Germinal center (tissue), 1 donor: ENCODE data around the gene VSTM4.

Experiments
- DNase-seq: peaks from one replicate; pipeline ENCODE4 v3.0.0; 2012; ENCODE audit warnings: mixed read lengths, low spot score

Gene VSTM4

DNA sequence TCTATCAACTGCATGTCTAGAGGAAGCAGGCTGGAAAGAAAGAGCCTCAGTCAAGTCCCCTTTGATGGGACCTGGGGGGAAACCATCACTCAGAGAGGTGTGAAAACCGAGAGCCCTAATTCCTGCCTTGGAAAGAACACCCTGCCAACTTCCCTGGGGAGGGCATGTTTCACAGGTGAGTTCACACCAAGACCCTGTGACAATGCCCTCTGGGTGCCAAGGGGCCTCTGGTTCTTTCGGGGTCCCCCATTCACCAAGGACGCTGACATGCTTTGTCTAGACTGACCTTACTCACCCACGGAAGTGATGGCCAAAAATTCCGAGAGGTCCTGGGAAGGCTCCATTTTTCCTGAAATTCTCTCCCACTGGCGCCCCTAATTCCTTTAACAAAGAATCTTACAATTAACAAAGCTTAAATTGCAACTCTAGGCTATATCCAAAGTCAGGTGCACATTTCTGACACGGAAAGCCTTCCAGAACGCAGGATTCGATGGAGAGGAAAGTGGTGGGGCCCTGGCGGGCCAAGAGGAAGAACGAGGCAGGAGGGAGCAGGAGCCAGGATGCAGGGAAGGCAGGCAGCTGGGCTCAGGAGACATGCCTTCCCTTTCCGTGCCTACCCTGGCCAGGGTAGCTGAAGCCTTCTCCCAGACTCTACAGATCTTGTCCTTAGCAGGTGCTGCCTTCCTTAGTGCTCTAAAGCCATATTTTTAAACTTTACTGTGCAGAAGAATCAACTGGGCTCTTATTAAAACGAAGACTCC is 23.7 kb downstream of the VSTM4 start:
- no peak for DNase-seq

DNA sequence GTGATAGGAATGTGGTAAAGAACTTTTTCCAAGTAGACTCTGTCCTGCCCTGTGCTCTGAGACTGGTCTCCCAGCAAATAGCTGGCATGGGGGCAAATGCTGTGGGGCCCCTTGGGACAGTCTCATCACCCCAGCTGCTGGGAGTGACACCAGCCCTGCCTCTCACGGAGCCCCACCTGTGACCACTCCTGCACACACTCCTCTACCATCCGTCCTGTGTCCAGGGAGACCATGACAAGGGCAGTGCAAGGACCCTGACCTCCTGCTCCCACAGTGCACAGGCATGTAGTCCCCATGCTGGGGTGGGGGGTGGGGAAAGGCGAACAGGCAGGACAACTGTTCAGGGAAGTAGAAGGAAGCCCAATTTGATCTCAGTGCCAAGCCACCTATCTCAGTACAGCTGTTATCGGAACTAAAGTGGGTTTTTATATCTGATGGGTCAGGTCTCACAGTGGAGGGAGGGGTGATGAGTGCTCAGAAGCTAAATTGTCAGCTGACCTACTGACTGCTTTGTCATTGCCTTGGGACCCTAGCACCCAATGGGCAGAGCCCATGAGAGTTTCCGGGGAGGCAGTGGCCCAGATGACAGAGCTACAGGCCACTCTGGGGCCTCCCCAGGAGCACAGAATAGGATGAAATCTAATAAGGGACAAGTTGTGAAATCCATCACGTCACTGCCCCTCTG is 24.5 kb downstream of the VSTM4 start:
- DNase-seq: no peak

DNA sequence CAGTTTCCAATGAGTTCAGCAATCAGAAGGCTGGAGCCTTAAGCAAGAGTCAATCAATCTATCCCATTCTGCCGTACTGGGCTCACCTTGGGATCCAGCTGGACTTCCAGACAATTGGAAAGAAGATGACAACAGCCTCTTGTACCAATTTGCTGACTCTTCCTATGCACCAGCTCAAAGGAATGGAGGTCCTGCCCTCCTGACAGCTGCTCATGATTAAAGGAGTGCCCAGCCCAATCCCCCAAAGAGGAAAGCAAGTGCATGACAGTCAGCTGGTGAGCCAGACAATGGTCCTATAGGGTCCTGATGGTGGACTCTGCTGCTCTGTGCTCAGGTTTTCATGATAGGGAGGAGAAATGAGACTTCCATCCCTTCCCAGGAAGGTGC is 25.1 kb downstream of the VSTM4 start:
- DNase-seq: no peak

DNA sequence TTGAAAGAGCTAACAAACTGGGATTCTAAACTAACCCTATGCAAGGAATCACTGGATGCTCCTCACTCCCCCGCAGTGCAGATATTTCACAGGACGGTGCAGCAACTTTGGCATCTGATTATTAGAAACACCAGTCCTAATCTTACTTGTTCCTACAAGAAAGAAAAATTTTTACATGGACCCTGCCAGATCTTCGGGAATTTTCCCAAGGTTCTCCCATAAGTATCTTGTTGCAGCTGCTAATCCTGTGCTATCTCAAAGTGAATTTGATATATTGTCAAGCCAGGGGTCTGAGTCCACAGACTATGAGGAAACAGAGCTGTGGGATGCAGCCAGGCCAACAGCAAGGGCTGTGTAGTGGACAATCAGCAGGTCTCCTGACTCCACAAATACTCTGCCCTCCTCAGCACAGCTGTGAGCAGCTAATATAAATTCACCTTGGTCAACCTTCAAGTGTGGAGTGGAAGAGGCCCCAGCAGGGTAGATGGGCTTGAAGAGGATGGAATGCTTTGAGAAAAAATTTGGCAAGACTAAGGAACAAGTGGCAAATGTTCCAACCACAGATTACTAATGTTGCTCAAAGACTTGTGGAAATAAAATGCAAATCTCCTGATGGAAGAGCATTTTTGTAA is 25.6 kb downstream of the VSTM4 start:
- DNase-seq: no peak

DNA sequence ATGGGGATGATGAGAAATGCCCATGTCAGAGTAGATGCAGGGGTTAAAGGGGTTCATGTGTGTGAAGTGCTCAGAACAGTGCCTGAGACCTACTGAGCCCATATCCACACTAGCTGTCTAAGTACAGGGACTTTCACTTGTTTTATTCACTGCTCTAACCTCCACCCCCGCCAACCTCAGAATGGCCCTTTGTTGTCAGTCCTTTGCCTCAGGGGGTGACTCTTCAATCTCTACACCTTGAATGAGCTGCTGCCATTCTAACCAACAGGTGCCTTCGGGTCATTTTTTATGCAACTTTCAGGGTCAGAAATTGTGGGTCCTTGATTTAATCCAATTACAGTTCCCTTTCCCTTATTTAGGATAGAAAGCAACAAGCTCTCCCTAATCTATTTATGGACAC is 26.2 kb downstream of the VSTM4 start:
- no peak for DNase-seq

DNA sequence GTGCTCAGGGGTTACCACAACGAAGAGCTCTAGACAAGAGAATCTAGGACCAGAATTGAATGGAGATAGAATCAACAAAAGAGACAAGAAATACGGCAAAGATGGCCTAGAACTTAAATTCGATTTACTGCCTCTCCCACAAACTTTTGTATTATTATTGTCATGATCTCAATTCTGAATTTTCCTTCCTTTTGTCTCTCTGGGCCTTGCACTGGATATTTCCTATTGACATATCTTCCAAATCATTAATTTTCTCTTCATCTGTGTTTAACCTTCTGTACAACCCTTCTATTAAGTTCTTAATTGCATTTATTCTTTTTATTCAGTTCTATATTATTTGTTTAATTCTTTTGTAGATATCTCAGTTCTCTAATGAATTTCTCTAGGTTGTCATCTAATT is 28.4 kb downstream of the VSTM4 start:
- no peak for DNase-seq

DNA sequence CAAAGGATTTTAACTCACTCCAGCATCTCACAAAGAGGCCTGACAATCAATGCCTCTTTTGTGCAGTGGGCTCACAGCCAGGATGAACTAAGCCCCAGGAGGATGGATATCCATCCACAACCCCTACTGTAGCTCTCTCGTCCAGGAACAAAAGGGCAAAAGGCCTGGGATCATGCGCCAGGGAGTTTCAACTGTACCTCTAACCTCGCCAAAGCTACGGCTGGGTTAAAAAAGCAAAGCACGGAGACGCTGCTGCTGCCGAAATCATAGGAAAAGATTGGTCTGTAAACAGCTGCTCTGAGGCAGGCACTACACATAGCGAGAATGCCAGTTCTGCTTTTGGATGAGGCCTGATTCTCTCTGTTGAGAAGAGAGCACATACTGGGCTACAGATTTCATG is 32.1 kb downstream of the VSTM4 start:
- DNase-seq: no peak

DNA sequence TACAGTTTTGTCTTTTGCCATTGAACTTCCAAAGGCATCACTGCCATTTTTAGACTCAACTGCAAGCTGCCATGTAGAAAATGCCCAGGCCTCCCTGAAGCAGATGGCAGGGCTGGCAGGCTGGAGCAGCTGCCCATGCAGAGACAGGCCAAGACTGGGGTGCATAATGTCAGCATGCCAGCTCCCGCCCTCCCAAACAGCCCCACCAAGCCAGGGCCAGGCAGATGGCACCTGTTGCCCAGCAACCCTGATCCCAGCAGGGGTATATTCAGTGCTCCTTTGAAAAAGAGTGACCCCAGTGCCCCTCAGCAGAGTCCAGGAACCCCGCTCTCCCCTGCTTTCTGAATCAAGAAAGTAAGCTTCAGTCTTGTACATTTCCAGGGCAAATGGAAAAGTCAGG is 32.6 kb downstream of the VSTM4 start:
- no peak for DNase-seq

DNA sequence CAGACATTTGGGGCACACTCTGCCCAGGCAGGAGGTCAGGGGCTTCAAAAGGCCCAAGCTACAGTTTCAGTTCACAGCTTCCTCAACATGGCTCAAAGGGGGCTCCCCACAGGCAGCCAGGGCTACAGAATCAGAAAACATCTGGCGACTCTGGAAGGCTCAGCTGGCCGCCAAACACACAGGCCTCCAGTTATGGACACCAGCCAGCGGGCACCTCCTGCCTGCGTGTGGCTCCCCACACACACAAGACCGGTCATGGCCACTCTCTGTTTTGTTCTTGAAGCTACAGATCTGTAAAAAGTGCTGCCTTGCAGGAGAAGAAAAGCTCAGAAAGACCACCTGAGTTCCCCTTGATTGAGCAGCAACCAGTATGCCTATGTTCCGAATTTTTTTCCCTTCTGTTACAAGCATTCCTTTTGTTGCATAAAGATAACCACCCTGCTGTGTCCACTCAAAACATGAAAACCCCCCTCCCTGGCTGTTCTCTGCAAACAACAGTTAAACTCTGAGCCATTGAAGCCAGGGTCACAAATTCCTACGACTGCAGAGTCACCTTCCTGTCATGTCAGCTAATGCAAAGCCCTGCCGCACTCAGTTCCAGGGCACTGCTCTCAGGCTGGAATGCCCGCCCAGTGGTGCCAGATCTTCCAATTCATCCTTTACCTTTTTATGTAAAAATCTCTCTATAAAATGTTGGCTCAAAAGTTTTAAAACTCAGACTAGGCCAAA is 33.6 kb downstream of the VSTM4 start:
- no peak for DNase-seq

DNA sequence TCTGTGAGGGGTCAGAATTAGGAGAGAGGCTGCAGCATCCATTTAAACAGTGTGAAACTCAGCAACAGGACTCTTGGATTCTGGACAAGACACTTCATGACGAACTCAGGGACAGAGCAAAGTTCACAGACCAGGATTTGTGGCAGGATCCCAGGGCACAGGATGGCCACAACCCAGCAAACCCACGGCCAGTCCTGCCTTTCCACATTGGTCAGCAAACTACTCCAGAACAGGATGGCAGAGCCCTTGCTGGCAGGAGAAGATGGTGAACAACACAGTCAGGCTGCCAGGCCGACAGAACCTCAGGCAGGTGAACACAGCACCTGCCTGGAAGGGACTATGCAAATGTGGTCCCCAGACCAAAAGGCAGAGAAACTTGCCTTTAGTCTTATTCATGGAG is 34.4 kb downstream of the VSTM4 start:
- no peak for DNase-seq

DNA sequence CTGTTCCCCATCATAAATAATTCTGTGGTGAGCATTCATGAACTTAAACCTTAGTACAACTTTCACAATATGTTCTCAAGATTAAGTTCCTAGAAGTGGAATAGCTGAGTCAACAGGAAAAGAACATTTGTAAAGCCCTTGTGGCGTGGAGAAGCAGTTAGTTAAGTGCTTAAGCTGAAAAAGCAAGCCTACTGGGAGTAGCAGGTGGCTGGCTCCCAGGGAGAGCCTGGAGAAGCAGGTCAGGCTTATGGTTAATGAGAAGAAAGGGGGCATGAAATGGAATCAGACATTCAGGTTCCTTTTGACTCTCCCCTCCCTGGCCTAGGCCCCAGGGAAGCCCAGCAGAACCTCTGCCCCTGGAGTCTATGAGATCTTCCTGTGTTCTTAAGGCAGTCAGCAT is 35.3 kb downstream of the VSTM4 start:
- DNase-seq: no peak

DNA sequence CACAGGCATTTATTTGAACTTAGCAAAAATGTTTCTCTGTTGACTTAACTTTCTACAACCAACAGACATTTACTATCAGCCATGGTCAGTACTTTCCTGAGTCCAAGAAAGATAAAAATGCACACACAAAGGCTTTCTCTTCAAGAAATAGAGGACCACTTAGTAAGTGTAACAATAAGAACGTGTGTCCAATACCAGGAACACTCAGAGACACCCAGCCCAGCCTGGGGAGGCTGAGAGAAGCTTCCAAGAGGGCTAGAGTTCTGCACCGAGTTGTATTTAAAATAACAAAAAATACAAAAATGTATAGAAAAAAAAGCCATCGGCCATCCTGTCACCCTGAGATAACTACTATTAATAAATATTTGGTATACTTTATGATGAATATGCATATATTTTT is 35.8 kb downstream of the VSTM4 start:
- DNase-seq: no peak

DNA sequence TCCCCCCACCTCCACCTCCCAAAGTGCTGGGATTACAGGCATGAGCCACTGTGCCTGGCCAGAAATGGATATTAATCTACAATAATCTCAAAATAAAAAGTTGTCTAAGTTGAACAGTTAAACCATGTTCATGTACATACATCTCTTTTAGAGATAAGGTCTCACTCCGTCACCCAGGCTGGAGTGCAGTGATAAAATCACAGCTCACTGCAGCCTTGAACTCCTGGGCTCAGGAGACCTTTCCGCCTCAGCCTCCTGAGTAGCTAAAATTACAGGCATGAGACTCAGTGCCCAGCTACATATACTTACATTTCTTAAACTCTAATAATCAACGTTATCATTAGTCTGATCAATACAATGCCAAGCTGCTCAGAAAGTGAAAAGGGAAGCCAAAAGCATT is 36.2 kb downstream of the VSTM4 start:
- no peak for DNase-seq

DNA sequence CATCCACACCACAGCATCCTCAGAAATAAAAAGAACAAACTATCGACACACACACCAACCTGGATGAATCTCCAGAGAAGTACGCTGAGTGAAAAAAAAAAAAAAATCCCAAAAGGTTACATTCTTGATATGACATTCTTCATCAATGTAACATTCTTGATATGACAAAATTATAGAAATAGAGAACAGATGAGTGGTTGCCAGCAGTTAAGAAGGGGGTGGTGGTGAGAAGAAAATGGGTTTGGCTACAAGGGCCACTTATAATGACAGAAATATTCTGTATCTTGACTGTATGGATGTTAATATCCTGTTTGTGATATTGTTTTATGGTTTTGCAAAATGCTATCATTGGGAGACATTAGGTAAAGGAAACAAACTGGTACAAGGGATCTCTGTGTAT is 36.9 kb downstream of the VSTM4 start:
- DNase-seq: no peak

DNA sequence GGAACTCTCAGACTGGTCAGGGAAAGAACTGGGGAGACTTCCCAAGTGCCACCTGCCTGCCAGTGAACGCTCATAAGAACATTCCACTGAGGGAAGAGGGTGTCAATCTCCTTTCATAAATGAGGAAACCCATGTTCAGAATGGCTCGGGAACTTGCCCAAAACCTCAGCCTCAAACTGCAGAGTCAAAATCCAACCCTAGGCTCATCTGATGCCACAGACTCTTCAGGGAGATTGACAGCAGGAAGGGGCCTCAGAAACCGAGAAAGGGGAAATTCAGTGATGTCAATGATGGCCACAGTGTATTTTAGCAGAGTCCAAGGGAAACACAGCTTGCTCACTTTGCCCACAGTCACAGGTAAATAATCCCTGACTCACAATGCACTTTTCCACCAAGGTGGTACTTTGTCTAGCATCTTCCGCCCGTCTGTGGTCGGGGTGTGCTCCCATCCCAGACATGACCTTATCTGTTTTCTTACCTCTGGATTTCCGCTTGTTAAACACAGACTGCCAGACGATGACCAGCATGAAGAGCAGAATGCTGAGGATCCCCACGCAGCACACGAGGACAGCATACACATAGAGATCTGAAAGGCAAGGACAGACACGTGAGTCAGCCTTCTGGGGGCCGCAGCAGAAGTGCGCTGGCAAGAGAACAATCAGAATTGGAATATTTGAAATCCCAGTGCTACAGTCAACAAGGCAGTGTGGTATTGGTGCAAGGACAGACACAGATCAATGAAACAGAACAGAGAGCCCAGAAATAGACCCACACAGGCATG is 38.4 kb downstream of the VSTM4 start:
- DNase-seq: no peak

DNA sequence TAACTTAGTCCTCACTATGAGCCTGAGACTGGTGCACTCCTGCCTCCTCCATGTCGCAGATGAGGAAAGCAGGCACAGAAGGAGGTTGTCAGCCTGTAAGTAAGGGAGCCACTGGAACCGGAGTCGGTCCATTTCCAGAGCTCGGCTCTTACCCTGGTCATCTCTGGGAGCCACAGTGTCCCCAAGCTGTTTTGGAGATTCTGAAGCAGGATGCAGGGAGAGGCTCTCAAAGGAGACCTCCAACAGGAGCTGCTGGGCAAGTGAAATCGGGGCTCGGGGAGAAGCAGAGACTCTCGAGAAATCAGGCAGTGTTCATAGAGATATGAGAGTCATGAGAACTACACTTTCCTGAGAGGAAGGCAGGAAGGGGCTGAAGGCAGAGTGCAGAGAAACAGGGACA is 39.0 kb downstream of the VSTM4 start:
- no peak for DNase-seq

DNA sequence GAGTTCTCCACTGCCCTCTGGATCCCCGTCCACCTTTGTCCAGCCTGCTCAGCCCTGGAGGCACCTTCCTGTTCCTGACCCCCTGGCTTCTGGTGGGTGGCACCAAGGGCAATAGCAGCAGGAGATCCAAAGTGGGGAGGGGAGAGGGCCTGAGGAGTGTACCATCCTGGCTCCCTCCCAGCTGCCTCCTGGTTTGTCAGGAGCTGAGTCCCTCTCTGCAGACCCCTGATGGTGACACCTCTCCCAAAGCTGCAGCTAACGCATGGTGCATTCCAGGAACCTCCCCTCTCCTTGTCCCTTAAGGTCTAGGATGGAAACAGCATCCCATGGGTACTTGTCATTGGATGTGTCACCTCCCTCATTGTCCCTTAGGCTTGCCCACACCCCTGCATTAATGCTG is 39.6 kb downstream of the VSTM4 start:
- no peak for DNase-seq

DNA sequence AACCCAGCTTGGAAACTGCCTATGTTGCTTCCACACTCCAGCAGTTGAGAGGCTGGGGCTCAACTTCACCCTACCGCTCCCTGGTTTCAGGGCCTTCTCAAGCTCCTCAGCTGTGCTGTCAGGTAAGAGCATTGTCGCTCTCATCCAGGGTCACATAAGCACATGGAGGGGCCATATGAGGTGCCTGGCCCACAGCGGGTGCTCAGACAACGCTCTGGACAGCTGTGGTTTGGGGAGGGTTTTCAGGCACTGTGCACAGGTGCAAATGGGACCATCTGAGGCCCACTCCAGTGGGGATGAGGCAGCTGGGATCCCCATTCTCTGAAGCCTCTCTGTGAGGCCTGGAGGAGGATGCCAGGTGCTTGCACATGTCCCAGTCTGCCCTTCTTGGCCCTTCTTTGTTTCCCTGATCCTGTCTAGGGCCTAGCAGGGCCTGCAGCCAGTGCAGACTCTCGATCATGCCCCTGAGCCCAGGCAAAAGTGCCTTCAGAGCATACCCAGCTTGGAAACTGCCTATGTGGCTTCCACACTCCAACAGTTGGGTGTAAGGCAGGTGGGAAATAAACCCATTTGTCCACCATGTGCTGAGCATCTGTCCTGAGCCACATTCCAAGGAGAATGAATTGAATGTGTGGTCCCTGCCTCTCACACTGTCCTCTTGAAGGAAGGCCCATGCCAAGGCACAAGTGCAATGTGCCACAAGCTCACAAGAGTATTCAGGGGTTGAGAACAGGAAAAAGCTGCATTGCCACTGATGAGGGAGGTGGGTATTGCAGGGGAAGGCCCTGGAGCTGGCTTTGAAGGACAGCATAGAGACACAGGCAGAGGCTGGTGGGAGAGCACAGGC is 40.3 kb downstream of the VSTM4 start:
- DNase-seq: no peak

DNA sequence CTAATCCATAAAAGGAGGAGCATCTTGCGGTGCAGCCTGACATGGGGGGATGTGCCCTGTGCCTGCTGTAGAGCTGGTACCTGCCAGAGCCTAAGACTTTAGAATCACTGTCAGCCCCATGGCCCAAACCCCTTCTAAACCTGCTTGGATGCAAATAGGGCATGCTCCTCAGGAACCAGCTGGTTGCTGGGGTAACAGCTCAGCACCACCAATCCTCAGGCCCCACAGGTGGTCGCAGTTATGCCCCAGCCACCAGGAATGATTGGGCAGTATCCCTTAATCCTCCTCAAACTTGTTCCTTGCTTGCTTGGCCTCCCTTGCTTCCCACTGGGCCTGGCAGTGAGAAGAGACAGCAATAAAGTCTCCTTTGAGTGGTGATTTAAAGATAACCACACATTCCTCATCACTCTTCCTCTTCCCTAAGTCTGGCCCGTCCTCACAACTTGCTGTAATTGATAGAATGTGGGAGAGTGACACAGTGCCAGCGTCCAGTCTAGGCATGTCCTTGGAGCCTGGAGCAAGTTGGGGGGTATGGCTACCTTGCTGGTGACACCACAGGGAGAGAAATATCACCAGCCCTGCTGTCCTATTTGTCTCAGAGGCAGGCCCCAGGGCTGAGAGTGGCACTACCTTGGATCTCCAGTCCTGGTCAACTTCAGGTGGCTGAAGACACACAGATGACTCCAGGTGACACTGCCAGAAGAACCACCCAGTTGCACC is 43.0 kb downstream of the VSTM4 start:
- no peak for DNase-seq

DNA sequence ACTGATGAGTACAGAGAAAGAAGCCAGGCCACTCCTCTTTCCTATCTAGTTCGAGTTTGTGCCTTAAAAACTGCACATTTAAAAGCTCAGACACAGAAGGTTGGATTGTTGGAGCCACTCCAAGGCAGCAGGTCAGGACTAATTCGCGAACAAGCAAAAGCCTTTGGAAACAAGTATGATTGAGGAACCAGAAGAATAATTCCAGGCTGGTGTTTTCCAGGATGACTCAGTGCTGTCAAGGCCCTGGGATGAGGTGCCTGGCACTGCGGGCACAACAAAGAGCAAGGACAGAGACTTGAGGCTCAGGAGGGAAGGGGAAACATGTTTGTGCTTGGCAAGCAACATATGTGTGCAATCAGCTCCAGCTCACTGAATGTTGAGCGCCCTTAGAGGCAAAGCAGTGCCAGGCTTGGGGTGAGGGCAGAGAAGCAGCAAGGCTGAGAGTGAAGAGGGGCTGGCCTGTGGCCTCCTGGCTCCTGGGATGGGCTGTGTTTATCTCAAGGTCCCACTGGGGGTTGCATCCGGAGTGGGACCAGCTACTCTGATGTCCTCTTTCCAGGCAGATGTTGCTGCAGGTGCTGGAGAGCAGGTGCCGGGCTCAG is 44.1 kb downstream of the VSTM4 start:
- DNase-seq: no peak
